Motor neuron (in vitro differentiated cells): ENCODE results near the gene F8. TPM values are rescaled to one million over a fixed set of nuclear protein-coding genes. Genes with fewer than 3 reads are reported as not detected.

Experiments
- ATAC-seq, 8 experiments: fragments of 200-7000 bp; cut with Tn5 transposase; replicated peaks in 6 of 8; 2 replicates each; pipeline ENCODE4 v1.8.0; 2021; ENCODE audit warnings: mild to moderate bottlenecking in 8 of 8, moderate library complexity in 8 of 8
- H3K27ac ChIP-seq, 2 donors: fragments of 250-450 bp; sonication (Bioruptor Pico); 2 replicates each; pipeline ENCODE4 v1.9.0; 2021; ENCODE audit warnings: antibody characterized with exemption in 2 of 2, mild to moderate bottlenecking in 2 of 2, moderate library complexity in 1 of 2
- H3K4me1 ChIP-seq, 2 donors: fragments of 250-450 bp; sonication (Bioruptor Pico); replicated peaks in 1 of 2; 2 replicates each; pipeline ENCODE4 v1.6.1; 2021; ENCODE audit warnings: antibody characterized with exemption in 2 of 2, mild to moderate bottlenecking in 2 of 2, moderate library complexity in 1 of 2
- H3K4me3 ChIP-seq, 5 donors: fragments of 250-450 bp; sonication (Bioruptor Pico); 2 replicates each; pipeline ENCODE4 v1.9.0; 2021; ENCODE audit warnings: antibody characterized with exemption in 5 of 5, mild to moderate bottlenecking in 5 of 5, moderate library complexity in 4 of 5
- WGBS, 10 experiments: fragments of 450-650 bp; shearing (Covaris generic); methylation state at CpG; one replicate each; pipeline ENCODE4 v1.0.0; 2022; 5-methylcytosine and 5-hydroxymethylcytosine counted together
- in situ Hi-C, 9 experiments: fragments of 400-800 bp; cut with MboI; loops; one replicate each; pipeline ENCODE4 v1.15.0; 2021; ENCODE audit warnings: low sequenced_read_pairs in 9 of 9, low pct_unique_long_range_greater_than_20kb in 2 of 9; ENCODE audit not compliant: unreplicated experiment in 9 of 9
- total RNA-seq, 8 experiments: library from RNA; unstranded; fragments of 300-600 nt; gene quantifications; 2 replicates each; pipeline versions ENCODE4 v1.2.3 to v1.2.4, GENCODE V29; 2022

The F8 gene
- total RNA-seq, 8 experiments from 2014 or later = 1.2 to 5.3 (median 3.1) TPM

DNA sequence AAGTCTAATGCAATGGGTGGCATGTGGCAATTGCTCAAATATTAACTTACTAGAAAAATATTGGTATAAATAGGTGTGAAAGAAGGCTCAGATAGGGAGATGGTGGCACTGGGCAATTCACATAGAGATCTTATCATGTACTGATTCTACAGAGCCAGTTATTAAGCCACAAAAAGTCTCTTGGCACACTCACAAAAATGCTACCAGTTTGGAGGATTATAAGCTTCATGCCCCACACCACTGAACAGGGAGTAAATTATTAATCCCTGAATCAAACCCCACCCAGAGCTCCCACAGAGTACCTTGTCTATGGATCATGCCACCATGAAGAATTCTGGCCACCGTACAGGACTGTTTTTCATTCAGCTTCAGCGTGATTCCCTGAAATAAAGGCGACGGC is 231.1 kb downstream of the F8 start:
- no peak overlapping the region for H3K4me3 ChIP-seq
- no peak overlapping the region for H3K27ac ChIP-seq
- in situ Hi-C loops = no loop called here
- ATAC-seq = no peak
- no peaks in the 10 kb centered on the region for H3K4me1 ChIP-seq
- 60 to 81% methylated on average over 1 to 4 of the region's 4 CpGs; no CpG with 5 or more reads in 8 of the 10 experiments for WGBS, 10 experiments

Other genes with a start within 250 kb of the F8 start
- gene MPP1, start 217.2 kb downstream of the F8 start, total RNA-seq = 10 to 100 TPM in 3 of 8 experiments, 1 to 10 TPM in 5; 3.9 to 12.4 (median 8.6) TPM
- gene SMIM9, start 188.1 kb downstream of the F8 start, total RNA-seq = not detected
- gene F8A1, start 136.4 kb downstream of the F8 start, total RNA-seq = 10 to 100 TPM in 4 of 8 experiments, 1 to 10 TPM in 4; 6.2 to 15.1 (median 9.4) TPM
- 10 to 100 TPM; 50.0 to 85.2 (median 69.6) TPM for gene FUNDC2, start 4.1 kb upstream of the F8 start, total RNA-seq
- 10 to 100 TPM in 1 of 8 experiments, 1 to 10 TPM in 7; 3.4 to 21.1 (median 6.9) TPM for gene CMC4, start 48.4 kb upstream of the F8 start, total RNA-seq
- gene MTCP1, start 48.4 kb upstream of the F8 start, total RNA-seq = 10 to 100 TPM in 7 of 8 experiments, 1 to 10 TPM in 1; 8.2 to 27.4 (median 15.0) TPM
- gene BRCC3, start 48.8 kb upstream of the F8 start, total RNA-seq = 10 to 100 TPM in 7 of 8 experiments, 1 to 10 TPM in 1; 8.5 to 27.3 (median 18.0) TPM
- gene VBP1, start 193.7 kb upstream of the F8 start, total RNA-seq = 100 to 1,000 TPM in 2 of 8 experiments, 10 to 100 TPM in 6; 48.8 to 107 (median 88.0) TPM
- 10 to 100 TPM in 5 of 8 experiments, under 1 TPM in 3; 0.10 to 25.6 (median 17.7) TPM for gene RAB39B, start 241.8 kb upstream of the F8 start, total RNA-seq